H1 (cell line): Measurements from ENCODE around the gene GPR42. TPM values are rescaled to one million over a fixed set of nuclear protein-coding genes. Genes with fewer than 3 reads are reported as not detected.

Experiments used
- ASH2L ChIP-seq: fragments of 200-600, 300-600 bp; sonication (generic); IDR thresholded peaks from one replicate; pipeline ENCODE4 v1.7.1; 2017; ENCODE audit warnings: low read length
- ATF3 ChIP-seq: IDR thresholded peaks from 2 replicates; pipeline ENCODE4 v1.6.1; 2011; ENCODE audit warnings: low read depth, mild to moderate bottlenecking, low read length; ENCODE audit not compliant: insufficient read depth
- CHD7 ChIP-seq: fragments of 300-600 bp; sonication (generic); IDR thresholded peaks from 2 replicates; pipeline ENCODE4 v1.7.1; 2012; ENCODE audit warnings: low read length, moderate library complexity, mild to moderate bottlenecking, inconsistent platforms; ENCODE audit not compliant: insufficient replicate concordance
- POLR2A ChIP-seq, 2 experiments: IDR thresholded peaks; 1 replicate in 1 of 2; 2 replicates in 1 of 2; pipeline ENCODE4 v1.6.1; 2011; ENCODE audit warnings: low read depth in 2 of 2, low read length in 2 of 2, mild to moderate bottlenecking in 2 of 2; ENCODE audit errors: control extremely low read depth in 1 of 2
- RNF2 ChIP-seq: fragments of 200-900, 300-1000 bp; sonication (generic); IDR thresholded peaks from 2 replicates; pipeline ENCODE4 v1.7.1; 2016; ENCODE audit warnings: borderline replicate concordance, low read depth, mild to moderate bottlenecking, antibody characterized with exemption, low read length; ENCODE audit not compliant: poor library complexity, severe bottlenecking; ENCODE audit errors: missing control alignments
- SIX5 ChIP-seq: IDR thresholded peaks from 2 replicates; pipeline ENCODE4 v1.6.1; 2011; ENCODE audit warnings: mild to moderate bottlenecking, low read depth, low read length
- polyA plus RNA-seq, 7 experiments: library from polyadenylated mRNA; depleted of rRNA in 3 of 7; stranded (reverse) in 5 of 7; unstranded in 2 of 7; fragments of >200 nt in 5 of 7; fragments of 200-250 nt in 2 of 7; gene quantifications; 1 replicate in 5 of 7; 2 replicates in 1 of 7; 4 replicates in 1 of 7; pipeline versions ENCODE4 v1.2.1 to v1.2.3, GENCODE V29; 2011 to 2013; ENCODE audit warnings: missing spikeins in 2 of 7, mixed read lengths in 2 of 7
- total RNA-seq: library from RNA; stranded (reverse); fragmentation: NEBNext Ultra II Directional; extraction: Animal tissue kit (Norgen Biotek cat#: 25700); gene quantifications from 2 replicates; pipeline ENCODE4 v1.2.1, GENCODE V29; 2021

GPR42 gene
- total and polyA plus RNA-seq, 2 of the 8 experiments (the other 6 are each of a cell fraction or from before 2014, with no cell fraction given): not detected

GRCh38 chr19:35417713-35418534 is 47.1 kb downstream of the GPR42 start (continued):
- TF ChIP-seq CHD7 (no peak), RNF2 (no peak), SIX5 (no peak), POLR2A (IDR thresholded peaks at IDR 0.05; ENCODE audit: control extremely low read depth in 1 of 2, low read depth in 2 of 2, low read length in 2 of 2) (no peak), ASH2L (no peak), ATF3 (no peak)
